ENCODE results near the gene MYH14. TPM values are rescaled to one million over a fixed set of nuclear protein-coding genes. Genes with fewer than 3 reads are reported as not detected.

Gene MYH14
- total and polyA plus RNA-seq, 9 of the 15 experiments (the other 6 are each of a cell fraction or from before 2014, with no cell fraction given), result 0.04 to 0.86 (median 0.19) TPM; not detected in 2

DNA sequence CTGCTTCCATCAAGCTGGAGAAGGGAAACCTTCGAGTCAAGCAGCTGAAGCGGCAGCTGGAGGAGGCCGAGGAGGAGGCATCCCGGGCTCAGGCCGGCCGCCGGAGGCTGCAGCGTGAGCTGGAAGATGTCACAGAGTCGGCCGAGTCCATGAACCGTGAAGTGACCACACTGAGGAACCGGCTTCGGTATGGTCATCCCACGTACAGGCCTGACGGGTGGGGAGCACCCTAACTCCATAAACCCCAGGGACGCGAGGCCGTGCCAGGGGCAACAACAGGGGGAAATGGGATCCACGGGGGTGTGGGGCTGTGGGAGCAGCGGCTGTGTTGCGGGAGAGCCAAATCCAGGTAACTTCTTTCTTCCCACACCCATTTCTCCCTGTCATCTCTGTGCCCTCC is 105.6 kb downstream of the MYH14 start:
- Histone ChIP-seq H3K4me1 (replicated peaks in 1 of 2; ENCODE audit: control insufficient read depth in 2 of 2, insufficient read depth in 2 of 2, low read length in 2 of 2) (peaks cover 0 to 27% of the 10 kb centered on the region in 2 experiments; a peak in 4 of 5 replicates), H2AFZ (ENCODE audit: low read depth, low read length) (no peak overlapping the region), H3K27me3 (ENCODE audit: control insufficient read depth in 2 of 2, insufficient read depth in 2 of 2, low read length in 2 of 2) (peaks cover 36 to 53% of the 10 kb centered on the region in 2 experiments), H3K9me1 (ENCODE audit: control insufficient read depth, insufficient read depth, low read length) (no peaks in the 10 kb centered on the region), H4K20me1 (replicated peaks; ENCODE audit: control insufficient read depth, insufficient read depth, low read length) (peaks cover 3% of the 10 kb centered on the region; the same call in 1 of the 2 replicates), H3K4me2 (ENCODE audit: insufficient read depth, low read length) (no peak overlapping the region), H3K79me2 (ENCODE audit: control insufficient read depth, insufficient read depth, low read length) (no peaks in the 10 kb centered on the region), H3K36me3 (ENCODE audit: control insufficient read depth, insufficient read depth, low read length) (no peaks in the 10 kb centered on the region), H3K9me3 (replicated peaks; ENCODE audit: control insufficient read depth, insufficient read depth, low read depth, low read length) (no peaks in the 10 kb centered on the region), H3K4me3 (no peak overlapping the region), H3K9ac (ENCODE audit: insufficient read depth in 1 of 2, low read depth in 2 of 2, low read length in 2 of 2) (0 out of 4 replicates have a peak overlapping the region, but pooled peaks of 1 of the 2 experiments have one; percentile 54), H3K27ac (ENCODE audit: extremely low read depth, low read depth, low read length) (no peak overlapping the region)
- in situ Hi-C loops (cut with MboI) (no loop called here), intact Hi-C loops (cut with micrococcal nuclease) (no loop called here)
- ChIA-PET CTCF (ENCODE audit: low intra/inter-chr PET ratio) (no interaction called here), POLR2A (interaction anchor here (0.7 to 0.9 kb wide), 2 partner anchors 8 to 68 kb away, joined by 3 read pairs; no protein-coding TSS in a partner anchor)
- no TSS peak for BruUV-seq (replicated peaks)
- DNase-seq (ENCODE audit: extremely low read depth in 1 of 4, low spot score in 3 of 4) (no peak), FAIRE-seq (no peak), ATAC-seq (peak; percentile 22; the same call in 1 of the 3 replicates)
- 3% methylated on average over 21 of the region's 21 CpGs for WGBS (ENCODE audit: insufficient coverage, low coverage, missing lambda C conversion rate)
- TF ChIP-seq PCBP2 (IDR thresholded peaks at IDR 0.05; ENCODE audit: low read depth, low read length, poor library complexity, severe bottlenecking) (no peak), THRA (IDR thresholded peaks at IDR 0.05) (no peak), LEF1 (IDR thresholded peaks at IDR 0.05) (no peak), MBD2 (IDR thresholded peaks at IDR 0.05; ENCODE audit: borderline replicate concordance, low read depth) (no peak), ZBTB5 (IDR thresholded peaks at IDR 0.05) (no peak), HDAC6 (IDR thresholded peaks at IDR 0.05; ENCODE audit: low read depth, low read length) (no peak), ETV1 (tag; conservative IDR thresholded peaks at IDR 0.05; ENCODE audit: low read depth) (no peak), ARID4B (CRISPR knock-in tag; IDR thresholded peaks at IDR 0.05) (no peak), POLR2H (tag; IDR thresholded peaks at IDR 0.05; ENCODE audit: low read depth) (no peak), GATA2 (CRISPR knock-in tag; IDR thresholded peaks at IDR 0.05) (no peak), MED1 (CRISPR knock-in tag; IDR thresholded peaks at IDR 0.05; ENCODE audit: borderline replicate concordance) (no peak), CCAR2 (IDR thresholded peaks at IDR 0.05; ENCODE audit: low read depth, low read length) (no peak), CCNT2 (IDR thresholded peaks at IDR 0.05; ENCODE audit: borderline replicate concordance, extremely low read depth, insufficient read length, low read depth, low read length) (no peak)
- TF ChIP-seq, protein P1, sequence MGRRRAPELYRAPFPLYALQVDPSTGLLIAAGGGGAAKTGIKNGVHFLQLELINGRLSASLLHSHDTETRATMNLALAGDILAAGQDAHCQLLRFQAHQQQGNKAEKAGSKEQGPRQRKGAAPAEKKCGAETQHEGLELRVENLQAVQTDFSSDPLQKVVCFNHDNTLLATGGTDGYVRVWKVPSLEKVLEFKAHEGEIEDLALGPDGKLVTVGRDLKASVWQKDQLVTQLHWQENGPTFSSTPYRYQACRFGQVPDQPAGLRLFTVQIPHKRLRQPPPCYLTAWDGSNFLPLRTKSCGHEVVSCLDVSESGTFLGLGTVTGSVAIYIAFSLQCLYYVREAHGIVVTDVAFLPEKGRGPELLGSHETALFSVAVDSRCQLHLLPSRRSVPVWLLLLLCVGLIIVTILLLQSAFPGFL (CRISPR knock-in tag; IDR thresholded peaks at IDR 0.05), result no peak

Data from K562 (cell line).